Right kidney (tissue), 1 donor: ENCODE data around the gene PARVB.

ENCODE experiments used
- DNase-seq: peaks from one replicate; pipeline ENCODE4 v3.0.0-alpha.2; 2016

The PARVB gene

GRCh38 chr22:44159811-44160210 is 135.7 kb downstream of the PARVB start:
- DNase-seq, result no peak

- no peak for DNase-seq
Observed at GRCh38 chr22:44160421-44160820, 136.3 kb downstream of the PARVB start.

- no peak for DNase-seq
Observed at GRCh38 chr22:44161673-44162072, 137.6 kb downstream of the PARVB start.

GRCh38 chr22:44162960-44163359 is 138.9 kb downstream of the PARVB start:
- DNase-seq, result no peak

- DNase-seq, result no peak
Observed at GRCh38 chr22:44163536-44163935, 139.4 kb downstream of the PARVB start.

- no peak for DNase-seq
Observed at GRCh38 chr22:44164031-44164430, 139.9 kb downstream of the PARVB start.

- no peak for DNase-seq
Observed at GRCh38 chr22:44165286-44165874, 141.3 kb downstream of the PARVB start.

GRCh38 chr22:44166498-44167276 is 142.6 kb downstream of the PARVB start:
- no peak for DNase-seq

GRCh38 chr22:44167501-44167900 is 143.4 kb downstream of the PARVB start:
- DNase-seq, result no peak

GRCh38 chr22:44168206-44168605 is 144.1 kb downstream of the PARVB start:
- DNase-seq, result no peak

GRCh38 chr22:44170470-44170869 is 146.4 kb downstream of the PARVB start:
- DNase-seq, result no peak

GRCh38 chr22:44171561-44171960 is 147.5 kb downstream of the PARVB start:
- DNase-seq, result no peak

- no peak for DNase-seq
Observed at GRCh38 chr22:44172370-44173108, 148.4 kb downstream of the PARVB start.

GRCh38 chr22:44173154-44173553 is 149.1 kb downstream of the PARVB start:
- no peak for DNase-seq

- no peak for DNase-seq
Observed at GRCh38 chr22:44175676-44176075, 151.6 kb downstream of the PARVB start.

GRCh38 chr22:44179196-44179988 is 155.3 kb downstream of the PARVB start:
- DNase-seq, result no peak

- DNase-seq, result no peak
Observed at GRCh38 chr22:44179989-44180705, 156.0 kb downstream of the PARVB start.

- no peak for DNase-seq
Observed at GRCh38 chr22:44180706-44181032, 156.6 kb downstream of the PARVB start, which contains the start of gene PARVG. TSS of gene PARVG (plus strand) at chr22:44180925. CDS start at chr22:44183330, 2,405 bp downstream.

GRCh38 chr22:44181033-44181911 is 157.2 kb downstream of the PARVB start:
- no peak for DNase-seq

- no peak for DNase-seq
Observed at GRCh38 chr22:44181912-44182587, 157.9 kb downstream of the PARVB start.
